Stimulated activated naive CD8-positive, alpha-beta T cell treated with anti-CD3 and anti-CD28 coated beads, Interleukin-15, Interleukin-2, amounts not matched to agents 100 U/mL and 50 U/mL, for 24 hours (primary cell): Measurements from ENCODE around the gene NOS1AP.

Experiments used
- ATAC-seq: fragments of 150-1000 bp; cut with Tn5 transposase; one replicate; pipeline ENCODE4 v1.10.0; 2021
- DNase-seq: peaks from one replicate; pipeline ENCODE4 v3.0.0; 2021

NOS1AP gene

GRCh38 chr1:162138599-162139181 lies 69.2 kb downstream of the NOS1AP start:
- no peak for ATAC-seq
- DNase-seq, result no peak

- DNase-seq (no peak), ATAC-seq (no peak)
Measured at GRCh38 chr1:162139211-162139610, 69.7 kb downstream of the NOS1AP start.

- no peak for ATAC-seq
Measured at GRCh38 chr1:162141281-162142054, 72.0 kb downstream of the NOS1AP start.

GRCh38 chr1:162142968-162143367 lies 73.5 kb downstream of the NOS1AP start:
- no peak for DNase-seq
- no peak for ATAC-seq

More at GRCh38 chr1:162141281-162142054, 72.0 kb downstream of the NOS1AP start:
- DNase-seq, result no peak

GRCh38 chr1:162144268-162144667 lies 74.8 kb downstream of the NOS1AP start:
- no peak for DNase-seq
- no peak for ATAC-seq

GRCh38 chr1:162144853-162145252 lies 75.4 kb downstream of the NOS1AP start:
- ATAC-seq, result no peak

GRCh38 chr1:162145280-162145965 lies 75.9 kb downstream of the NOS1AP start:
- DNase-seq, result no peak
- no peak for ATAC-seq

More at GRCh38 chr1:162144853-162145252, 75.4 kb downstream of the NOS1AP start:
- no peak for DNase-seq

GRCh38 chr1:162145966-162146696 lies 76.6 kb downstream of the NOS1AP start:
- DNase-seq (no peak), ATAC-seq (no peak)

GRCh38 chr1:162147760-162148159 lies 78.3 kb downstream of the NOS1AP start:
- DNase-seq (no peak), ATAC-seq (no peak)

GRCh38 chr1:162150112-162150511 lies 80.6 kb downstream of the NOS1AP start:
- ATAC-seq (no peak), DNase-seq (no peak)

- DNase-seq (peak; percentile 7), ATAC-seq (peak; percentile 77)
Measured at GRCh38 chr1:162151900-162152829, 82.7 kb downstream of the NOS1AP start.

- no peak for ATAC-seq
Measured at GRCh38 chr1:162153374-162153773, 83.9 kb downstream of the NOS1AP start.

GRCh38 chr1:162157469-162157868 lies 88.0 kb downstream of the NOS1AP start:
- DNase-seq (no peak), ATAC-seq (no peak)

More at GRCh38 chr1:162153374-162153773, 83.9 kb downstream of the NOS1AP start:
- no peak for DNase-seq

- ATAC-seq, result no peak
Measured at GRCh38 chr1:162158624-162159271, 89.3 kb downstream of the NOS1AP start.

GRCh38 chr1:162159515-162159914 lies 90.0 kb downstream of the NOS1AP start:
- DNase-seq (no peak), ATAC-seq (no peak)

More at GRCh38 chr1:162158624-162159271, 89.3 kb downstream of the NOS1AP start:
- no peak for DNase-seq

GRCh38 chr1:162161916-162162550 lies 92.5 kb downstream of the NOS1AP start:
- no peak for DNase-seq
- no peak for ATAC-seq

- no peak for DNase-seq
- ATAC-seq, result no peak
Measured at GRCh38 chr1:162165528-162165927, 96.0 kb downstream of the NOS1AP start.

- ATAC-seq (no peak), DNase-seq (no peak)
Measured at GRCh38 chr1:162166917-162167615, 97.6 kb downstream of the NOS1AP start.

- ATAC-seq, result no peak
- DNase-seq, result no peak
Measured at GRCh38 chr1:162168261-162168660, 98.8 kb downstream of the NOS1AP start.
